Uterus (tissue), 4 donors: ENCODE data around the gene SLC25A25. TPM values are rescaled to one million over a fixed set of nuclear protein-coding genes. Genes with fewer than 3 reads are reported as not detected.

Source experiments
- DNase-seq, 2 donors: peaks; one replicate each; pipeline ENCODE4 v3.0.0-alpha.2; 2019 to 2020
- H3K27ac ChIP-seq, 2 donors: fragments of 200-600 bp; sonication (generic); 1 replicate in 1 of 2; 2 replicates in 1 of 2; pipeline ENCODE4 v1.5.1; 2016 to 2018
- H3K27me3 ChIP-seq, 2 donors: fragments of 200-600 bp; sonication (generic); one replicate each; pipeline ENCODE4 v1.5.1; 2018 to 2019; ENCODE audit warnings: control low read depth in 1 of 2
- H3K36me3 ChIP-seq, 2 donors: fragments of 200-600 bp; sonication (generic); one replicate each; pipeline ENCODE4 v1.5.1; 2019; ENCODE audit warnings: control low read depth in 1 of 2
- H3K4me1 ChIP-seq, 2 donors: fragments of 200-600 bp; sonication (generic); one replicate each; pipeline ENCODE4 v1.5.1; 2018 to 2019; ENCODE audit warnings: control low read depth in 1 of 2
- H3K4me3 ChIP-seq, 2 donors: fragments of 200-600 bp; sonication (generic); 1 replicate in 1 of 2; 2 replicates in 1 of 2; pipeline ENCODE4 v1.5.1; 2018 to 2019; ENCODE audit warnings: mild to moderate bottlenecking in 1 of 2
- H3K9me3 ChIP-seq, 2 donors: fragments of 200-600 bp; sonication (generic); one replicate each; pipeline ENCODE4 v1.5.1; 2019; ENCODE audit warnings: control low read depth in 1 of 2
- POLR2A ChIP-seq, 2 donors: fragments of 450-650 bp; IDR thresholded peaks; one replicate each; pipeline ENCODE4 v1.6.1; 2016; ENCODE audit warnings: antibody characterized with exemption in 2 of 2, mild to moderate bottlenecking in 1 of 2, moderate library complexity in 1 of 2
- intact Hi-C: fragments of 100-400 bp; cut with DNase I; formaldehyde crosslinking; loops from one replicate; pipeline ENCODE4 v1.15.1; 2023; ENCODE audit warnings: low total_unique reads
- total RNA-seq, 4 donors: library from RNA; depleted of rRNA in 3 of 4; stranded (reverse); fragments of >200 nt in 3 of 4; gene quantifications; one replicate each; pipeline versions ENCODE4 v1.1.0 to v1.2.4, GENCODE V29; 2014 to 2023
- TF ChIP-seq, protein P1 (sequence below), 4 experiments: fragments of 200-600 bp in 2 of 4; fragments of 450-650 bp in 2 of 4; sonication (generic) in 2 of 4; IDR thresholded peaks; one replicate each; pipeline ENCODE4 v1.5.1; 2016 to 2019; ENCODE audit warnings: antibody characterized with exemption in 4 of 4, mild to moderate bottlenecking in 2 of 4, moderate library complexity in 1 of 4
- donor health status: DM: yes; HTN: yes; CAD: no.

SLC25A25 gene
- total RNA-seq, 4 donors from 2014 or later = 14.3 to 49.7 (median 49.0) TPM

DNA sequence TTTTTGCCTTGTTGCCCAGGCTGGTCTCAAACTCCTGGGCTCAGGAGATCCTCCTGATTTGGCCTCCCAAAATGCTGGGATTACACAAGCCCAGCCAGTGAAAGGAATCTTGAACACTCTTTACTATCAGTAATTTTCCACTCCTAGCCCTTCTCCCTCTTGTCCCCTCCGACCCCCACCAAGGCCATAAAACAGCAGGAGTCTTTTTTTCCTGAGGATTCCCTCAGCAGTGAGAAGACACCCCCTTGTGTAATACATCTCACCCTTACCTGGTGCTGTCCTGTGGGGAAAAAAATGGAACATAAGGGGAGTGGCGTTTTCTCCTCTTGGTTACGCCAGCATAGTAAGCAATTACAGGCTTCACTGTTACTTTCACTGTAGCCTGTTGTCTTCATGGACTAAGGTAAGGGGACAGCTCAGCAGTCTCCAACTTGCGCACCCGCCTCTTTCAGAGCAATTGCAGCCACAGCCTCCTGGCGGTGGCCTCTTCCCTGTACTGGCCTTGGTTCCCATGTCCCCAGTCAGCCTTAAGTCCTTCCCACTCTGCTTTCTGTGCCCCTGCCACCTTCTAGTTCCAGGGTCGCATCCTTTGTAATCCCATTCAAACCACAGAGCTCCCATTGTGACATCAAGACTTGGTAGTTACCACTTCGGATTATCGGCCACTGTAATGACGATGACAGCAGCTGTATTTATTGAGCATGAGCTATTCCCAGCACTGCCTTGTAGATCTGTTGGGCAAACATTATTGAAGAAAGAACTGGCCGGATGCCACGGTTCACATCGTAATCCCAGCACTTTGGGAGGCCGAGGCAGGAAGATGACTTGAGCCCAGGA is 10.9 kb upstream of the SLC25A25 start:
- H3K9me3 ChIP-seq = no peaks in the 10 kb centered on the region
- H3K36me3 ChIP-seq = no peaks in the 10 kb centered on the region
- TF ChIP-seq, protein P1, sequence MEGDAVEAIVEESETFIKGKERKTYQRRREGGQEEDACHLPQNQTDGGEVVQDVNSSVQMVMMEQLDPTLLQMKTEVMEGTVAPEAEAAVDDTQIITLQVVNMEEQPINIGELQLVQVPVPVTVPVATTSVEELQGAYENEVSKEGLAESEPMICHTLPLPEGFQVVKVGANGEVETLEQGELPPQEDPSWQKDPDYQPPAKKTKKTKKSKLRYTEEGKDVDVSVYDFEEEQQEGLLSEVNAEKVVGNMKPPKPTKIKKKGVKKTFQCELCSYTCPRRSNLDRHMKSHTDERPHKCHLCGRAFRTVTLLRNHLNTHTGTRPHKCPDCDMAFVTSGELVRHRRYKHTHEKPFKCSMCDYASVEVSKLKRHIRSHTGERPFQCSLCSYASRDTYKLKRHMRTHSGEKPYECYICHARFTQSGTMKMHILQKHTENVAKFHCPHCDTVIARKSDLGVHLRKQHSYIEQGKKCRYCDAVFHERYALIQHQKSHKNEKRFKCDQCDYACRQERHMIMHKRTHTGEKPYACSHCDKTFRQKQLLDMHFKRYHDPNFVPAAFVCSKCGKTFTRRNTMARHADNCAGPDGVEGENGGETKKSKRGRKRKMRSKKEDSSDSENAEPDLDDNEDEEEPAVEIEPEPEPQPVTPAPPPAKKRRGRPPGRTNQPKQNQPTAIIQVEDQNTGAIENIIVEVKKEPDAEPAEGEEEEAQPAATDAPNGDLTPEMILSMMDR (IDR thresholded peaks at IDR 0.05) = no peak
- no peak for TF ChIP-seq POLR2A (IDR thresholded peaks at IDR 0.05)
- no peak for DNase-seq
- peaks cover 6 to 12% of the 10 kb centered on the region in 2 donors for H3K4me1 ChIP-seq
- H3K27me3 ChIP-seq = no peaks in the 10 kb centered on the region
- H3K27ac ChIP-seq = peak overlapping the region; percentile 87 to 90
- H3K4me3 ChIP-seq = no peak overlapping the region
- intact Hi-C loops = no loop called here

DNA sequence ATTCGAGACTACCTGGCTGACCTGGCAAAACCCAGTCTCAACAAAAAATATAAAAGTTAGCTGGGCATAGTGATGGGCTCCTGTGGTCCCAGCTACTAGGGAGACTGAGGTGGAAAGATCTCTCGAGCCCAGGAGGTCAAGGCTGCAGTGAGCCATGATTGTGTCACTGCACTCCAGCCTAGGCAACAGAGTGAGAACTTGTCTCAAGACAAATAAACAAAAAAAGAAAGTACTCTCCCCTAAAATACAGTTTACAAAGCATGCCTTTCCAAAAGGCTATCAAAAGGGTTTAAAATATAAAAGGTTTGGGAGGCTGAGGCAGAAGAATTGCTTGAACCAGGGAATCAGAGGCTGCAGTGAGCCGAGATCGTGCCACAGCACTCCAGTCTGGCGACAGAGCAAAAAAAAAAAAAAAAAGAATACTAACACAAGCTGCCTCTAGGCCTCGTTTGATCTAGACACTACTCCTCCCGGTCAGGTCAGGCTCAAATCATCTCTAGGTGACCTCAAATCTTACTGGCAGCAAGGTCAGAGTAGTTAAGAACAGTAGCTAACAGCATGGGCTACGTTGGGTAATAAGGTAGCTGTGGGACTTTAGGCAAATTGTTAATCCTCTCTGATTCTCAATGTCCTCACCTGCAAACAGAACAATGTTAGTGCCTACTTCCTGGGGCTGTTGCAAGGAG is 10.2 kb upstream of the SLC25A25 start:
- intact Hi-C loops = no loop called here
- H3K36me3 ChIP-seq = no peaks in the 10 kb centered on the region
- no peaks in the 10 kb centered on the region for H3K27me3 ChIP-seq
- peak overlapping the region; percentile 87 to 90 for H3K27ac ChIP-seq
- no peak overlapping the region for H3K4me3 ChIP-seq
- H3K4me1 ChIP-seq = peaks cover 6 to 12% of the 10 kb centered on the region in 2 donors
- DNase-seq = no peak
- TF ChIP-seq POLR2A (IDR thresholded peaks at IDR 0.05) = no peak
- TF ChIP-seq, protein P1 (IDR thresholded peaks at IDR 0.05) = no peak
- no peaks in the 10 kb centered on the region for H3K9me3 ChIP-seq

DNA sequence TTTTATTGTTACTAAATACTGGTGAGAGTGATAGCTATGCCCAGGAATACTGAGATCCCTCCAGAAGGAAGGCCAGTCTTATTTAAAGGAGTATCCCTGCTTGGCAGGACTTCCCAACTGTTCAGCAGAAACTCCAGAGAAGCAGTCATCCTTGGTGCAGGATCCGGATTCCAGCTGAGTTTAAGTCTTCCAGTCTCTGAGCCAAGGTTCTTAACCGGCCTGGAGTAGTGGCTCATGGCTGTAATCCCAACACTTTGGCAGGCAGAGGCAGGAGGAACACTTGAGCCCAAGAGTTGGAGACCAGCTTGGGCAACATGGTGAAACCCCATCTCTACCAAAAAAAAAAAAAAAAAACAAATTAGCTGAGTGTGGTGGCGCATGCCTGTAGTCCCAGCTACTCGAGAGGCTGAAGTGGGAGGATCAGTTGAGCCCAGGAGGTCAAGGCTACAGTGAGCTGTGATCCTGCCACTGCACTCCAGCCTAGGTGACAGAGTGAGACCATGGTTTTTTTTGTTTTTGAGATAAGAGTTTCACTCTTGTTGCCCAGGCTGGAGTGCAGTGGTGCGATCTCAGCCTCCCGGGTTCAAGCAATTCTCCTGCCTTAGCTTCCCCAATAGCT is 8.6 kb upstream of the SLC25A25 start:
- H3K27ac ChIP-seq = peak overlapping the region; percentile 87 to 90
- intact Hi-C loops = no loop called here

DNA sequence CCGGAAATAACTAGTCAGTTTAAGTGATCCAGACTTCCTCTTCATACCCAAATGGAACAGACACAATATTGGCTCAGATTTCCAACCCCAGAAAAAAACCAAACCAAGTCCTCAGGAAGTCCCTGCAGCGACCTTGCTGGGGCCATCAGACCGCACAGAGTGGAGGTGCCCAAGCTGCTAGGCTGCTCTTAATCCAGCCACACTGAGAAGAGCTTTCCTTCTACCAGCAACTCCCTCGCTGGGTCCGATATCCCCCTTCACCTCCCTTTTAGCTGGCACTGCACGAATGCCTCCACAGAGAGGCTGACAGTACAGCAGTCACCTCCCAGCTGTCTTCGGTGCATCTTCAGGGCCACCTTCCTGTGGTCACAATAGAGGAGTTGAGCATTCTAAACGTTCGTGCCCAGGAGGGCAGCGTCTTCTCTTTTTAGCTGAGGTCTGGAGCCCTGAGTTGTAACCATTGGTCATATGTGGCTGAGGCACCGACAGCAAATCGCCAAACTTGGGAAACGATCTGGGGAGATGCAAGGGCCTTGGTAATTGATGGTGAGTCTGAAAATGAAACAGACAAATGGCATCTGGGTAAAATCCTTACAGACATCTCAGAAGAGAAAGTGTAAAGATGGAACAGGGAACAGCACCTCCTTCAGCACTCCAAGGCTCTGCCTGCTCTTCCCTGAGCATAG is 6.6 kb upstream of the SLC25A25 start:
- Histone ChIP-seq H3K27ac (peak overlapping the region; percentile 64 to 87), H3K4me1 (peaks cover 11 to 13% of the 10 kb centered on the region in 2 donors)
- intact Hi-C loops = no loop called here

More for the DNA sequence above, 8.6 kb upstream of the SLC25A25 start:
- TF ChIP-seq, protein P1 (IDR thresholded peaks at IDR 0.05) = no peak
- no peak for TF ChIP-seq POLR2A (IDR thresholded peaks at IDR 0.05)
- peaks cover 6 to 12% of the 10 kb centered on the region in 2 donors for H3K4me1 ChIP-seq
- no peaks in the 10 kb centered on the region for H3K36me3 ChIP-seq
- no peaks in the 10 kb centered on the region for H3K9me3 ChIP-seq
- H3K27me3 ChIP-seq = no peaks in the 10 kb centered on the region
- H3K4me3 ChIP-seq = no peak overlapping the region
- DNase-seq = no peak

More for the DNA sequence above, 6.6 kb upstream of the SLC25A25 start:
- Histone ChIP-seq H3K9me3 (no peaks in the 10 kb centered on the region), H3K27me3 (no peaks in the 10 kb centered on the region), H3K4me3 (no peak overlapping the region), H3K36me3 (no peaks in the 10 kb centered on the region)
- TF ChIP-seq, protein P1 (IDR thresholded peaks at IDR 0.05) = no peak
- no peak for TF ChIP-seq POLR2A (IDR thresholded peaks at IDR 0.05)
- no peak for DNase-seq
